Endothelial cell of umbilical vein (primary cell): Measurements from ENCODE around the gene PITPNM2. TPM values are rescaled to one million over a fixed set of nuclear protein-coding genes. Genes with fewer than 3 reads are reported as not detected.

Experiments
- BruUV-seq: library from RNA; stranded (reverse); fragments of 400-500 nt; replicated peaks from 2 replicates; lab custom pipeline; 2021; lab: Mats Ljungman, UMichigan
- CTCF ChIA-PET: fragments of 300-600, 350-600 bp; sonication (Branson Sonifier 250); formaldehyde crosslinking; loops from one replicate; lab custom pipeline; 2021; ENCODE audit warnings: antibody characterized with exemption, inconsistent platforms; lab: Charles Lee
- POLR2A ChIA-PET: fragments of 300-600, 350-600 bp; sonication (Branson Sonifier 250); formaldehyde crosslinking; loops from one replicate; lab custom pipeline; 2021; ENCODE audit warnings: antibody characterized with exemption, inconsistent platforms; lab: Charles Lee
- DNase-seq: peaks from one replicate; pipeline ENCODE4 v3.0.0-alpha.2; 2011; ENCODE audit warnings: low read depth, low spot score
- FAIRE-seq: peaks from 2 replicates; lab custom pipeline; 2011; peaks lifted over from hg19 to GRCh38; lab: Jason Lieb, UNC
- H2AFZ ChIP-seq: 2 replicates; pipeline ENCODE4 v1.6.0; 2012; ENCODE audit warnings: low read depth, low read length, control low read depth, inconsistent platforms
- H3K27ac ChIP-seq: 2 replicates; pipeline ENCODE4 v1.5.1; 2011; ENCODE audit warnings: low read depth, mild to moderate bottlenecking, control low read depth, low read length, moderate library complexity; ENCODE audit not compliant: insufficient read depth
- H3K27me3 ChIP-seq, 2 experiments: 2 replicates each; pipeline versions ENCODE4 v1.6.0 to v1.6.1; 2011; ENCODE audit warnings: low read length in 2 of 2, mixed read lengths in 1 of 2; ENCODE audit not compliant: control insufficient read depth in 2 of 2, insufficient read depth in 2 of 2
- H3K36me3 ChIP-seq, 2 experiments: 2 replicates in 1 of 2; 3 replicates in 1 of 2; pipeline ENCODE4 v1.5.1; 2011; ENCODE audit warnings: low read length in 2 of 2, mild to moderate bottlenecking in 1 of 2, moderate library complexity in 1 of 2; ENCODE audit not compliant: control insufficient read depth in 2 of 2, insufficient read depth in 2 of 2; ENCODE audit errors: extremely low read depth in 1 of 2
- H3K4me1 ChIP-seq: 3 replicates; pipeline ENCODE4 v1.5.1; 2011; ENCODE audit warnings: mild to moderate bottlenecking, low read length; ENCODE audit not compliant: control insufficient read depth, insufficient read depth; ENCODE audit errors: extremely low read depth
- H3K4me2 ChIP-seq: 2 replicates; pipeline ENCODE4 v1.6.1; 2011; ENCODE audit warnings: low read length, control low read depth, mixed read lengths; ENCODE audit not compliant: insufficient read depth
- H3K4me3 ChIP-seq, 3 experiments: fragments of 200-600 bp in 1 of 3; sonication (generic), shearing (Covaris generic) in 1 of 3; replicated peaks in 1 of 3; 2 replicates each; pipeline ENCODE4 v1.5.1; 2011 to 2016; ENCODE audit warnings: control low read depth in 3 of 3, low read length in 3 of 3, mild to moderate bottlenecking in 2 of 3, inconsistent platforms in 1 of 3, low read depth in 1 of 3, moderate library complexity in 1 of 3; ENCODE audit not compliant: insufficient read depth in 1 of 3
- H3K79me2 ChIP-seq: 2 replicates; pipeline ENCODE4 v1.6.0; 2012; ENCODE audit warnings: low read length, inconsistent platforms; ENCODE audit not compliant: control insufficient read depth, insufficient read depth
- H3K9ac ChIP-seq: replicated peaks from 2 replicates; pipeline ENCODE3; 2011; ENCODE audit warnings: low read length, control low read depth; ENCODE audit not compliant: insufficient read depth; ENCODE audit errors: extremely low read depth
- H3K9me1 ChIP-seq: replicated peaks from 3 replicates; pipeline ENCODE4 v1.6.0; 2011; ENCODE audit warnings: mild to moderate bottlenecking, low read length; ENCODE audit not compliant: control insufficient read depth, insufficient read depth; ENCODE audit errors: extremely low read depth
- H3K9me3 ChIP-seq: replicated peaks from 2 replicates; pipeline ENCODE4 v1.5.1; 2012; ENCODE audit warnings: low read length, inconsistent platforms; ENCODE audit not compliant: control insufficient read depth, insufficient read depth
- H4K20me1 ChIP-seq: replicated peaks from 2 replicates; pipeline ENCODE3; 2011; ENCODE audit warnings: mild to moderate bottlenecking, low read length; ENCODE audit not compliant: control insufficient read depth, insufficient read depth; ENCODE audit errors: extremely low read depth
- CTCF ChIP-seq, 2 donors: IDR thresholded peaks; 1 replicate in 1 of 2; 2 replicates in 1 of 2; pipeline ENCODE4 v1.5.1; 2011; ENCODE audit warnings: low read length in 2 of 2, mild to moderate bottlenecking in 2 of 2, moderate library complexity in 2 of 2, control low read depth in 1 of 2, inconsistent platforms in 1 of 2, low read depth in 1 of 2; ENCODE audit not compliant: insufficient read depth in 1 of 2; ENCODE audit errors: extremely low read depth in 1 of 2
- EZH2 ChIP-seq: IDR thresholded peaks from 2 replicates; pipeline ENCODE4 v1.6.1; 2012; ENCODE audit warnings: borderline replicate concordance, low read depth, mild to moderate bottlenecking, moderate library complexity, low read length, inconsistent platforms; ENCODE audit not compliant: severe bottlenecking
- FOS ChIP-seq: IDR thresholded peaks from 2 replicates; pipeline ENCODE4 v1.6.1; 2011; ENCODE audit warnings: mild to moderate bottlenecking, low read length, moderate library complexity, borderline replicate concordance; ENCODE audit not compliant: insufficient read depth
- GATA2 ChIP-seq: IDR thresholded peaks from 2 replicates; pipeline ENCODE4 v1.7.0; 2011; ENCODE audit warnings: low read depth, mild to moderate bottlenecking, moderate library complexity, mixed read lengths, low read length; ENCODE audit not compliant: insufficient read length, insufficient read depth
- JUN ChIP-seq: IDR thresholded peaks from 2 replicates; pipeline ENCODE4 v1.6.1; 2011; ENCODE audit warnings: borderline replicate concordance, low read depth; ENCODE audit not compliant: insufficient read length, insufficient read depth
- MAX ChIP-seq: IDR thresholded peaks from 2 replicates; pipeline ENCODE4 v1.6.1; 2011; ENCODE audit not compliant: insufficient read depth, insufficient read length
- MYC ChIP-seq: IDR thresholded peaks from one replicate; pipeline ENCODE4 v1.6.1; 2011; ENCODE audit warnings: mild to moderate bottlenecking, low read depth, low read length
- POLR2A ChIP-seq: IDR thresholded peaks from 2 replicates; pipeline ENCODE4 v1.6.1; 2012; ENCODE audit warnings: low read depth, mild to moderate bottlenecking, control low read depth, low read length
- POLR2AphosphoS5 ChIP-seq: IDR thresholded peaks from 2 replicates; pipeline ENCODE4 v1.6.1; 2012; ENCODE audit warnings: low read depth, mild to moderate bottlenecking, control low read depth, low read length, moderate library complexity; ENCODE audit not compliant: insufficient read depth
- dilution Hi-C: fragments of 300-500 bp; cut with MboI; formaldehyde crosslinking; loops from one replicate; pipeline ENCODE4 v1.15.0; 2019; ENCODE audit warnings: low sequenced_read_pairs; ENCODE audit not compliant: extremely low pct_ligation_motif_present
- intact Hi-C: fragments of 100-400 bp; cut with micrococcal nuclease; formaldehyde crosslinking; loops from one replicate; pipeline ENCODE4 v1.10.0; 2022
- polyA plus RNA-seq, 4 experiments: library from polyadenylated mRNA; depleted of rRNA in 3 of 4; stranded (reverse) in 3 of 4; unstranded in 1 of 4; fragments of >200 nt; gene quantifications; 2 replicates each; pipeline versions ENCODE4 v1.2.1 to v1.2.3, GENCODE V29; 2011 to 2012; ENCODE audit warnings: missing spikeins in 1 of 4
- total RNA-seq: library from RNA; stranded (reverse); gene quantifications from 2 replicates; pipeline ENCODE4 v1.2.3, GENCODE V29; 2021

The PITPNM2 gene
- total and polyA plus RNA-seq, 2 donors (not counting 3 experiments of a cell fraction or from before 2014, with no cell fraction given): 4.2 to 15.9 TPM

- no peaks in the 10 kb centered on the region for H3K79me2 ChIP-seq
- H3K27me3 ChIP-seq: no peaks in the 10 kb centered on the region
- intact Hi-C loops: no loop called here
- peaks cover 3 to 7% of the 10 kb centered on the region in 2 experiments for H3K36me3 ChIP-seq
- H3K9ac ChIP-seq: no peak overlapping the region
- H2AFZ ChIP-seq: no peak overlapping the region
- no peak overlapping the region for H3K4me2 ChIP-seq
- no TSS peak for BruUV-seq
- no peak overlapping the region for H3K27ac ChIP-seq
- TF ChIP-seq GATA2 (no peak), MYC (no peak), CTCF (IDR thresholded peaks at IDR 0.05; ENCODE audit: extremely low read depth in 1 of 2, insufficient read depth in 1 of 2, low read depth in 1 of 2, low read length in 2 of 2) (no peak), MAX (no peak), FOS (no peak), EZH2 (no peak), POLR2AphosphoS5 (no peak), POLR2A (no peak), JUN (no peak)
- ChIA-PET POLR2A (no interaction called here), CTCF (interaction anchor here (1.6 to 1.7 kb wide), 2 partner anchors 12 to 37 kb away, joined by 3 to 4 read pairs; no protein-coding TSS in a partner anchor)
- no peak overlapping the region for H3K4me3 ChIP-seq
- dilution Hi-C loops: no loop called here
- DNase-seq (no peak), FAIRE-seq (no peak)
- H3K9me3 ChIP-seq: no peaks in the 10 kb centered on the region
- no peaks in the 10 kb centered on the region for H3K4me1 ChIP-seq
- H3K9me1 ChIP-seq: no peaks in the 10 kb centered on the region
- H4K20me1 ChIP-seq: no peaks in the 10 kb centered on the region
These were observed 49.5 kb upstream of the PITPNM2 start for GRCh38 chr12:123200414-123200813.
